Measurements from ENCODE around the gene ARL5B. TPM values are rescaled to one million over a fixed set of nuclear protein-coding genes. Genes with fewer than 3 reads are reported as not detected.

ARL5B gene
- polyA plus RNA-seq, 2 of the 4 experiments (the other 2 are of a cell fraction), result 8.8 to 24.5 TPM

GRCh38 chr10:18689498-18689897, 30.3 kb downstream of the ARL5B start:
- FAIRE-seq, result peak; percentile 39
- DNase-seq (ENCODE audit: low read depth in 1 of 2, low spot score in 1 of 2), result peak in 1 of 2 experiments; percentile 33
- ChIA-PET CTCF (interaction anchor here (0.6 to 1.7 kb wide), 9 partner anchors 8 to 170 kb away, joined by 3 to 15 read pairs (median 3); no protein-coding TSS in a partner anchor), POLR2A (interaction anchor here (0.9 kb wide), 1 partner anchor 30 kb away, joined by 4 read pairs; the partner anchor contains the start of gene ARL5B)
- Histone ChIP-seq H3K27ac (no peak overlapping the region), H3K4me2 (no peak overlapping the region), H3K4me1 (no peaks in the 10 kb centered on the region), H3K4me3 (no peak overlapping the region), H3K9me3 (no peaks in the 10 kb centered on the region)
- TF ChIP-seq SMC3 (IDR thresholded peaks at IDR 0.05) (peak; percentile 61), HDAC2 (IDR thresholded peaks at IDR 0.05) (no peak), CTCF (IDR thresholded peaks at IDR 0.05) (peak; percentile 65), USF2 (IDR thresholded peaks at IDR 0.05) (no peak), CBX2 (IDR thresholded peaks at IDR 0.05; ENCODE audit: borderline replicate concordance, low read depth) (no peak), RAD21 (conservative IDR thresholded peaks at IDR 0.05 in 1 of 2, IDR thresholded peaks at IDR 0.05 in 1 of 2) (peak; percentile 75 to 84), PBX3 (IDR thresholded peaks at IDR 0.05) (no peak)
- WGBS (ENCODE audit: missing lambda C conversion rate), result 9% methylated on average over 3 of the region's 3 CpGs
- ATAC-seq, result peak; percentile 63 to 74; a peak in 3 of 6 replicates

- no peak overlapping the region for H3K4me2 ChIP-seq
- no peaks in the 10 kb centered on the region for H3K4me1 ChIP-seq
- DNase-seq (ENCODE audit: low read depth in 1 of 2, low spot score in 1 of 2) (no peak), ATAC-seq (no peak), FAIRE-seq (no peak)
- no peak for TF ChIP-seq EHF (CRISPR knock-in tag; IDR thresholded peaks at IDR 0.05)
- no peak for TF ChIP-seq RNF2 (IDR thresholded peaks at IDR 0.05; ENCODE audit: borderline replicate concordance, low read depth)
- no peak for TF ChIP-seq EP300 (IDR thresholded peaks at IDR 0.05)
- no peak for TF ChIP-seq RCOR1 (IDR thresholded peaks at IDR 0.05; ENCODE audit: low read depth, low read length)
- TF ChIP-seq POLR2A (IDR thresholded peaks at IDR 0.05; ENCODE audit: low read length), result no peak
- TF ChIP-seq ZFP36 (IDR thresholded peaks at IDR 0.05; ENCODE audit: borderline replicate concordance, partially characterized antibody), result no peak
- TF ChIP-seq GATA3 (IDR thresholded peaks at IDR 0.05; ENCODE audit: borderline replicate concordance), result no peak
- TF ChIP-seq SREBF2 (IDR thresholded peaks at IDR 0.05), result no peak
- 75% methylated on average over 6 of the region's 6 CpGs for WGBS (ENCODE audit: missing lambda C conversion rate)
- H3K27ac ChIP-seq, result no peak overlapping the region
- POLR2A ChIA-PET, result no interaction called here
- no peaks in the 10 kb centered on the region for H3K9me3 ChIP-seq
- H3K4me3 ChIP-seq, result no peak overlapping the region
- CTCF ChIA-PET, result no interaction called here
Observed at GRCh38 chr10:18690541-18690940, 31.3 kb downstream of the ARL5B start.

GRCh38 chr10:18699849-18700840, 40.9 kb downstream of the ARL5B start:
- DNase-seq (ENCODE audit: low read depth in 1 of 2, low spot score in 1 of 2) (no peak), ATAC-seq (no peak), FAIRE-seq (no peak)
- 31% methylated on average over 6 of the region's 6 CpGs for WGBS (ENCODE audit: missing lambda C conversion rate)
- POLR2A ChIA-PET, result interaction anchor here (0.6 kb wide), 1 partner anchor 48 kb away, joined by 5 read pairs; no protein-coding TSS in a partner anchor
- H3K4me1 ChIP-seq, result no peaks in the 10 kb centered on the region
- CTCF ChIA-PET, result interaction anchor here (3.1 kb wide), 1 partner anchor 11 kb away, joined by 15 read pairs; no protein-coding TSS in a partner anchor
- H3K4me3 ChIP-seq, result no peak overlapping the region
- no peaks in the 10 kb centered on the region; the same call in 2 of the 3 replicates for H3K9me3 ChIP-seq
- no peak overlapping the region for H3K27ac ChIP-seq
- H3K4me2 ChIP-seq, result no peak overlapping the region
- TF ChIP-seq BHLHE40 (IDR thresholded peaks at IDR 0.05; ENCODE audit: low read depth, low read length), result no peak
- no peak for TF ChIP-seq KDM1A (IDR thresholded peaks at IDR 0.05; ENCODE audit: low read depth)
- no peak for TF ChIP-seq MAX (IDR thresholded peaks at IDR 0.05)
- TF ChIP-seq ZFP36 (IDR thresholded peaks at IDR 0.05; ENCODE audit: borderline replicate concordance, partially characterized antibody), result no peak
- no peak for TF ChIP-seq USF2 (IDR thresholded peaks at IDR 0.05)
- no peak for TF ChIP-seq MYC (IDR thresholded peaks at IDR 0.05; ENCODE audit: borderline replicate concordance, low read length)
- TF ChIP-seq POLR2AphosphoS2 (conservative IDR thresholded peaks at IDR 0.05; ENCODE audit: low read length), result no peak
- no peak for TF ChIP-seq RNF2 (IDR thresholded peaks at IDR 0.05; ENCODE audit: borderline replicate concordance, low read depth)
- TF ChIP-seq RARB (CRISPR knock-in tag; IDR thresholded peaks at IDR 0.05), result no peak
- TF ChIP-seq ATOH8 (CRISPR knock-in tag; IDR thresholded peaks at IDR 0.05; ENCODE audit: low read depth), result no peak
- TF ChIP-seq POLR2A (IDR thresholded peaks at IDR 0.05; ENCODE audit: low read length), result no peak
- TF ChIP-seq JUN (IDR thresholded peaks at IDR 0.05), result no peak
- no peak for TF ChIP-seq CEBPB (IDR thresholded peaks at IDR 0.05)
- TF ChIP-seq HES2 (IDR thresholded peaks at IDR 0.05), result no peak

Data from A549 (cell line).